Stimulated activated CD8-positive, alpha-beta memory T cell treated with anti-CD3 and anti-CD28 coated beads, Interleukin-4, amount 100 ng/mL, for 24 hours (primary cell): Measurements from ENCODE around the gene GSC.
"Not testable (repeated sequence)": the region's sequence is repeated elsewhere in the genome, so short reads cannot be mapped to it uniquely, and the experiment has no call there.

Experiments
- DNase-seq: peaks from one replicate; pipeline ENCODE4 v3.0.0-alpha.2; 2020; ENCODE audit warnings: low read depth

The GSC gene

GRCh38 chr14:94746131-94746530 is 23.8 kb downstream of the GSC start:
- DNase-seq, result no peak

DNA sequence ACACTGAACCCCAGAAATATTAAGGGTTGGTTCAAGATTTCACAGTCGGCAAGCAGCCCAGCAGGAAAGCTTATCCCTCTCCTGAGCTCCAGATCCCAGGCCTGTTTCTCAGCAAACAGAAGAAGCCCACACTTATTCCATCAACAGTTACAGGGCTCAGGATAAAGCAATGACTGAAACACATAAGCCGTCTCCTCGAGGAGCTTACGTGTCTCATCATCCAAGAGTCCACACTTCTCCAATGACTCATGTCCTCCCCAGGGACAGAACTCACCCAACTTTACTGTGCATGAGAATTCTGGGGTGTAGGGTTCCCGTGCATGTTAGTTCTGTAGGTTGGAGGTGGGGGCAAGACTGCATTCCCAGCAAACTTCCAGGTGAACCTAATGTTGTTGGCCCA is 31.2 kb downstream of the GSC start:
- no peak for DNase-seq

DNA sequence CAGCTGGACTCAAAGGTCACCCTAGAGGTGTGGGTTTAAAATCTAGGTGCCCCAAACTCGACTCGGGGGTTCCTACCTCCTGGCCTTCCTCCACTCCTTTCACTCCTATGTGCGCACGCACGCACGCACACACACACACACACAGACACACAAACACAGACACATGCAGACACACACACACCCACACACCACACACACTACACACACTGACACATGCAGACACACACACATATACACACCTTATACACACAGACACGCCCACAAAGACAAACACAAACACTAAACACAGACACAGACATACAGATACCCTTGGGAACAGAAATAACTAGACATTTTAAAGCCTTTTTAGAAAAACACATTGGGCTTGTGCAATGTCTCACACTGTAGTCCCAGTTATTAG is 31.8 kb downstream of the GSC start:
- no peak for DNase-seq

GRCh38 chr14:94728950-94729349 is 41.0 kb downstream of the GSC start:
- no peak for DNase-seq

GRCh38 chr14:94728440-94728839 is 41.5 kb downstream of the GSC start:
- DNase-seq, result not testable (repeated sequence)

- not testable (repeated sequence) for DNase-seq
Measured at GRCh38 chr14:94726649-94727048, 43.3 kb downstream of the GSC start.

- DNase-seq, result no peak
Measured at GRCh38 chr14:94724993-94725392, 44.9 kb downstream of the GSC start.

DNA sequence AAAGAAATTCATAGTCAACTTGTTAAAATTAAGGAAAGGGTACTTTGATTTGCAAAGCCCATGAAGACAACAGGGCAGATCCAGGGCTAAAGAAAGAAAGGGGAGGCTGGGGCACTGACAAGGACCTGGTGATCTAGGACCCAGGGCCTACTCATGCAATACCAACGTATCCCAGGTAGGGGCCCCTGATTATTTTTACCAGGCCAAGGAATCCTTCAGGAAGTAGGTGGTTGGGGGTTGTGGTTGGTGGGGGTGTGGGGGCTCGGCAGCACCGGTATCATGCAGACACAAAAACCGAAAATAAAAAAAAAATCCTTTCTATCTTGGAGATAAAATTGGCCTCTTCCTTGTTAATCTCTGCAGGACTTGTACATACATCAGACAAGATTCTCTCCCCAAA is 47.5 kb downstream of the GSC start:
- no peak for DNase-seq
